GM21360 (cell line): ENCODE measurements around the gene TAPBPL.
A peak's percentile ranks its signal among the peaks of the same experiment; 100 is the strongest.
"Not testable (repeated sequence)": the region's sequence is repeated elsewhere in the genome, so short reads cannot be mapped to it uniquely, and the experiment has no call there.

ENCODE experiments used
- ATAC-seq: cut with Tn5 transposase; IDR thresholded peaks from one replicate; pipeline ENCODE4 v1.9.1; 2021; ENCODE audit warnings: mild to moderate bottlenecking, moderate library complexity; ENCODE audit not compliant: unreplicated experiment

The TAPBPL gene

DNA sequence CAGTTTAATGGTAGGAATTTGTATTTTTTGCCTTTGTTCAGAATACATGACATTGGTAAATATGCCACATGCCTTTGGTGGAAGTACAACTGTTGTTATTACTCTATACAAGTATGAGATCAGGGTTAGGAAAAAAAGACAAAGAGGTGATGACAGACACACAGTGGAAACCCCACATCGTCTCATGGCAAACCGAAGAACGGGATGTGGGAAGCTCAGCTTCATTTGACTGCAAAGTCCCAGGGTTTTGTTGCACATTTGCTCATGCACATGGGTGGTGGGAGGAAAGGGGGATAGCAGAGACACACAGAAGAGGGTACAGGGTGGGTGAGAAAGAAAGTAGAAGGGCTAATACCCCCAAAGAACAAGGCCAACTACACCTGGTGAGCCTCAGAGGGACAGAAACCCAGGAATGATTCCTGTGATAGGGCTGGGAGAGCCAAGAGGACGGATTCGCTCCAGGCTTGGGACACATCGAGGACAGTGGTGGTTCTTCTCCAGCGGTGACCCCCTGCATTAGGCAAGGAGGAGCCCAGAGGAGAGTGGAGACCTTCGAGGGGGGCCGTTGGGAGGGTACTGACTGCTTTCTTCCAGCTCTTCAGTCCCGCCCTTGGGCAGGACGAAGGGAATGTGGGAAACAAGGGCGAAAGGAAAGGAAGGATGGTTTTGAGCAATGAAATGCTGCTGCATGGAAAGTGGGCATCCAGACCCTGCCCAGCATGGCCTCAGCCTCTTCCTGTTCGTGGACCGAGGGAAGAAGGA lies 10.6 kb downstream of the TAPBPL start:
- no peak for ATAC-seq

DNA sequence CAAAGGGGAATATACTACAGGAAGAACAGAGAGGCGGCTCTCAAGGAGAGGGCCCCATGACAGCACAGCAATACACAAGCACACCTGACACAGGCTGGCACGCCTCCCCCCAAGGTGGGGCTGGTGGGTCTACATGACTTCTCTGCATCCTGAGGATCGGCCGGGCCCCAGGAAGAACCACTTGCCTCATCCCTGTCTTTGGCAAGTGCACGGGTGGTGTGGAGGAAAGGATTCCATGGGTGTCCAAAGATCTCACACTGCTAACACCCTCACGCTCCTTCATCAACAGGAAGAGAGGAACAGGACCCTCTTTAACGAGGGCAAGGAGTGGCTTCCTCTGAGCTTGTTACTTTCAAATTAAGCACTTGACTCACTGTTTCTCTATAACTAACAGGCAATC lies 11.4 kb downstream of the TAPBPL start:
- ATAC-seq = no peak

DNA sequence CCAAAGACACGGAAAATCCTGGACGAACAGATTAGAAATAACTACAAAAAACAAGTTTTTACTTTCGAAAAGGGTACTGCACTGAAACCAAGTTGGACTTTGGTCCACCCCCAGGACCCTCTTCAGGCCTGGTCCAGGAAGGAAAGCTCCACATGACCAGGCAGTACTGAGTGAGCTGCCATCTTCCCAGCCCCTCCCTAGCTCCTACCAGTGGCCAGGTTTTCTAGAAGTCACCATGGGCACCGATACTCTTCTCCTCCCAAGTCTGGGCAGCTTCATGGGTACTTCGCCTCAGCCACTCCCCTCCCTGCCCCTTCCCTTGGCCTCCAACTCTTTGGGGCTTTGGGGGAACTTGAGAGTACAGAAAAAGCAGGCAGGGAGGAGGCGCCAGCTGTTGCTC lies 12.0 kb downstream of the TAPBPL start:
- no peak for ATAC-seq

DNA sequence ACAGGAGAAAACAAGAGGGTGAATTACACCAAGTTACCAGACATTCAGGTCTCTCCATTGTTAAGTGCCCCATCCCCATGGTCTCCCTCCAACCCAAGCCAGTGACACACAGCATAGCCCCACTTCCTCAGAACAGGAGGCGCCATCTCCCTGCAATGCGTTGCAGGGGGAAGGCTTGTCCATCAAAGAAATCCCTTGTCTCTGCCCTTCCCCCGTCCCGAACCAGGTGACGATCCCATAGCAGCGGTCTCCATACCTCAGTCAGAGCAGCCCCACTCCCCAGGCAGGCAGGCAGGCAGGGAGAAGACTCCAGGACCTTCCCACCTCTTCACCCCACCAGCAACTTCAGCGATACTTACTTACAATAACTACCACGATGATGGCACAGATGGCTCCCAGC lies 12.7 kb downstream of the TAPBPL start:
- ATAC-seq = no peak

DNA sequence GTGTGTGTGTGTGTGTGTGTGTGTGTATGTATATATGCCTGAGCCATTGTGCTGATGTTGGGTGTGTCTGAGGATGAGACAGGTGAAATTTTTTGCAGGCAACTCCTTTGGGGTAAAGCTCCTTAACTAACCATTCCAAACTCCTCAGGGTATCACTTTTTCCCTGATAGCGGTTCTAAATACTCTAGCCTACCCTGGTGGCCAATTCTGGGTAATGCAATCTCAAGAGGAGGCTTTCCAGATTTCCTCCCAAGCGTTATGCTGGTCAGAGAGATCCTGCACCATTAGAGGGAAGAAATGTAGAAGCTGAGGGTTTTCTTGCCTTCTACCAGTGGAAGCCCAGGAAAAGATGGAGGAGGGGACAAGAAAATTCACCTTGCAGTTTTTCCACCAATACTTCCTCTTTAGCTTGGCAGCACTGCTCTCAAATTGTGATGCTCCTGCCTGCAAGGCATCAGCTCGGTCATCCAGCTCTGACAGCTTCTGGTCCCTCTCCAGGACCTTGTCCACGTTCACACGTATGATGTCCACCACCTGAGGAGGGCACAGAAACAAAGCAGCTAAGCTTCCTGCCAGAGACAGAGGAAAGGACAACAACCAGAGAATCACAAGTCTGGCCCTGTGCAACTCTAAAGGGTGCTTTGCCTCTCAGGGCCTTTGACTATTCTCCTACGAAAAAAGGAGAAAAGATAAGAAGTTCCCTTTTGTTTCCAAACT lies 13.8 kb downstream of the TAPBPL start:
- no peak for ATAC-seq

DNA sequence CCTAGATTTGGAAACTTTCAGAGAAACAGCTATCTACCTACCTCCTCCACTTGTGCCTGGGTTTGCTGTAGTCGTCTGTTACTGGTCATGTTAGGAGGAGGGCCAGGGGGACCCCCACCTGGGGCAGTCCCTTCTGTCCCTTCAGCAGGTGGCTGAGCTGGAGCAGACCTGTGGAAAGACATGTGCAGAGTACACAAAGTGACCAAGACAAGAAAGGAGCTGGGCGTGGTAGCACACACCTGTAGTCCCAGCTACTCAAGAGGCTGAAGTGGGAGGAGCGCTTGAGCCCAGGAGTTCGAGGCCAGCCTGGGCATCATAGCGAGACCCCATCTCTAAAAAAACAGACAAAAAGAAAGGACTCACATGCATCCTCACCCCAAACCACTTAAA lies 14.3 kb downstream of the TAPBPL start:
- ATAC-seq = no peak

DNA sequence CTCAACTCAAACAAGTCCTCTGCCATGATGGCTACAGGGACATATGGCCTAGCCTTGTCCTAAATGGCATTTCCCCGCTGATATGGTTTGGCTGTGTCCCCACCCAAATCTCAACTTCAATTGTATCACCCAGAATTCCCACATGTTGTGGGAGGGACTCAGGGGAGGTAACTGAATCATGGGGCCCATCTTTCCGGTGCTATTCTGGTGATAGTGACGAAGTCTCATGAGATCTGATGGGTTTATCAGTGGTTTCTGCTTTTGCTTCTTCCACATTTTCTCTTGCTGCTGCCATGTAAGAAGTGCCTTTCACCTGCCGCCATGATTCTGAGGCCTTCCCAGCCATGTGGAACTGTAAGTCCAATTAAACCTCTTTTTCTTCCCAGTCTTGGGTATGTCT lies 14.9 kb downstream of the TAPBPL start:
- not testable (repeated sequence) for ATAC-seq

DNA sequence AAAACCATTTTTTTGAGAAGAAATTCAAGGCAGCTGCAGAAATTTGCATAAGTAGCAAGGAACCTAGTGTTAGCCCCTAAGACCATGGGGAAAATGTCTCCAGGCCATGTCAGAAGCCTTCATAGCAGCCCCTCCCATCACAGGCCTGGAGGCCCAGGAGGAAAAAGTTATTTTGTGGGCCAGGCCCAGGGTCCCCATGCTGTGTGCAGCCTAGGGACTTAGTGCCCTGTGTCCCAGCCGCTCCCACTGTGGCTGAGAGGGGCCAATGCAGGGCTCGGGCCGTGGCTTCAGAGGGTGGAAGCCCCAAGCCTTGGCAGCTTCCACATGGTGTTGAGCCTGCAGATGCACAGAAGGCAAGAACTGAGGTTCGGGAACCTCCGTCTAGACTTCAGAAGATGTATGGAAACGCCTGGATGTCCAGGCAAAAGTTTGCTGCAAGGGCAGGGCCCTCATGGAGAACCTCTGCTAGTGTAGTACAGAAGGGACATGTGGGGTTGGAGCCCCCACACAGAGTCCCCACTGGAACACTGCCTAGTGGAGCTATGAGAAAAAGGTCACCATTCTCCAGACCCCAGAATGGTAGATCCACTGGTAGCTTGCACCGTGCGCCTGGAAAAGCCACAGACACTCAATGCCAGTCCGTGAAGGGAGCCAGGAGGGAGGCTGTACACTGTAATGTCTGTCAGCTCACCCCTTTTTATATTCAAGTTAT lies 15.9 kb downstream of the TAPBPL start:
- ATAC-seq = not testable (repeated sequence)

DNA sequence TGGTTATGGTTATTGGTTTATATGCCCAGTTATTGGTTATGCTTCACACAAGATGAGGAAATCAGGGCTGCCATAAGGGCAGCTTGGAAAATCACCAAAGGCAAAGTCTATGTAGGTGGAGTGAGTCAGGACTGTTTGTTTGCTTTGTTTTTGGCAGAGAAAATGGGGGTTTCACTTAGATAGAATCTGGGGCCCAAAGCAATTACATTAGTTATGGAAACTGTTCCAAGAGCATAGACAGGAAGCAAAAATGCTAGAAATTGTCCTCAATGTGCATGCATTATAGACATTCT lies 16.4 kb downstream of the TAPBPL start:
- no peak for ATAC-seq

DNA sequence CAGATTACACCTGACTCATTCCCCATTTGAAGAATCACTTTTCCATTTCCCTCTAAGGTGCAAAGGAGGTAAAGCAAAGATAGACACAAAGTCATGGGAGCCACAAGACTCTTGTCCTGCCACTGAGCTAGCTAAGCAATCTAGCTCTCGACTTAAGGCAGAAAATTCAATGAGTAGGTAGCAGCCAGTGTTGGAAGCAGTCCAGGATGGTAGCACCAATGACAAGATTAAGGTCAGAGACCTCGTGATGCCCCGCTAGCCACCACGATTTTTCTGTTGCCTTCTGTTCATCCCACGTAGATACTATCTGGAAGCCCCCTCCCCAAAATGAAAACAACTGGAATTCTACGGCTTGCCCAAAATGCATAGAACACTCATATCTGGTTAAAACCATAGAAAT lies 17.2 kb downstream of the TAPBPL start:
- no peak for ATAC-seq

DNA sequence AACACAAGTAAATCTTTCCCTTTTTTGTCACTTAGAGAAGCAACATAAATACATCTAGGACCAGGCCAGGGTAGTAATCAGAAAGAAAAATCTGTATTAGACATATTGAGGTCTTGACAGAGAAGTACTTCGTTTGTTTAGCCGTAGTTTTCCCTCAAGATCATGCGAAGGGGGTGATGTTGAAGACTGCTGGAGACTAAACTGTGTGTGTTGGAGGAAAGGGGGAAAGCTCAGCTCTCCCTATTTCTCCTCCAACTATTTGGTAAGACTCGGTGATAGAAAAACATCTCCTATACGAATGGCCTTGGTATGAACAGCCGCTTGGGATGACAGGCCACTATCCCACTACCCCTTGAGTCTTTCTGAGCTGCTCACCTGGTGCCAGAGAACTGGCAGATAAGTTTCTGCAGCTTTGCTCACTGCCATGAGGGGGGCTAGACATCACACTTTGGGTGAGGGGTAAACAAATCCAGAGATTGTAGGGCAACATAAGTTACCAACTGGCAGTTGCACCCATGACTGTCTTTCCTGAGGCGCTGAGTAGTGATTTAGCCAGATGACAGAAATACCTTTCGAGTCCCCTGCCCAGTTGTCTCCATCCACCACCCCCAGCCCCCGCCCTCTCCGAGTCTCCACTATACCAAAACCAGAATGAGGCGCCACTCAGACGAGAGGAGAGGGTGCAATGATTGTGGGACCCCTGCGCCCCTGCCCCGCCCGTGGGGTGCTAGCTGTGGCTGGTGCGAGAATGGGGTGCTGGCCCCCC lies 17.9 kb downstream of the TAPBPL start:
- no peak for ATAC-seq

DNA sequence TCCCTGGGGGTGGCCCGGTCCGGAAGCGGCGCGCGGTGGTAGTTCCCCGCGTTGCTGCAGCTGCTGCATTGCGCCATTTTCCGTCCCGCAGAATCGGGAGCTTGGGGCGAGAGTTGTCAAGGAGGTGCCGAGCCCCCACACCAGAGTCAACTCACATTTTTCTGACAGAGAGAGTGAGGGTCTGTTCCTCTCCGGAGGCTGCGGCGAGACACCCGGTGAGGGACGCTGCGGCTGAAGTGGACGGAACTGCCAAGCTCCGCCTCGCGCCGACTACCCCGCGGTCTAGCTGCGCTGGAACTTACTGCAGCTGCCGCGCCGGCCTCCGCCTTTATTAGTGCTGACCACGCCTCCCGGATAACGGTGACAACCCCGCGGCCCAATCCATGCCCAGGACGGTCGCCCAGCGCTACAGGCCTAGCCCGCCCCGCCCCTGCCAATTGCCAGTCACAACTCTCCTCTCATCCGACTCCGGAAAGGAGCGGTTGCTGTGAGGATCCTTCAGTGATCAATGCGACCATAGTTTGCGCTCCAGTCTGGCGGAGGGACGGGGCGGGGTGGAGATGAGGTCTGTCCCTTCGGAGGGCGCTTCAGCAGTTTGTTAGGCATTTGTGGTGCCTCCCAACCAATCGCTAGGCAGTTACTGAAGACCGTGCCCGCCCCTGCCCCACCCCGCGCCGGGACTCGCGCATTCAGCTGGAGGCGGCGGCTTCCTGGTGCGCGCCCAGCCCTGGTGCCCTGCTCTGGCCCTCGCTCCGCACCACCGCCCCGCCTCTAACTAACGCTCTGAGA lies 18.7 kb downstream of the TAPBPL start, which contains the start of gene VAMP1:
Gene VAMP1, minus strand, starts transcription at position 303 of the 789 bp plus-strand sequence. Its CDS starts 146 bp downstream, at position 157.
- peak; percentile 86 for ATAC-seq

DNA sequence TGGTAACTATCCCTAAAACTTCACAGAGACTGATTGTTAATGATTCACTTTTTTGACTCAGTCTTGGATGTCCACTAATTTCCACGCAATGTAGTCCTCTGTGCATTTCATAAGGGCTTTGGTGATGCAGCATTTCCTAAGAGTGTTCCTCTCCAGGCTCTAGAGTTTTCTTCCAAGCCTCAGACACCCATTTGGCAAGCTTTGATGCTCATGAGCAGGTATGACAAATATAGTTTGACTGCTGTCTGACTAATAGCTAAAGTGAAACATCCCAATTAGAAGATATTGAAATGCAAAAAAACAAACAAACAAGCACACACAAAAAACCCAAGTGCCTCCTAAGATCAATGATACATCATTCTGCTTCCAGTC lies 20.1 kb downstream of the TAPBPL start:
- ATAC-seq = no peak

DNA sequence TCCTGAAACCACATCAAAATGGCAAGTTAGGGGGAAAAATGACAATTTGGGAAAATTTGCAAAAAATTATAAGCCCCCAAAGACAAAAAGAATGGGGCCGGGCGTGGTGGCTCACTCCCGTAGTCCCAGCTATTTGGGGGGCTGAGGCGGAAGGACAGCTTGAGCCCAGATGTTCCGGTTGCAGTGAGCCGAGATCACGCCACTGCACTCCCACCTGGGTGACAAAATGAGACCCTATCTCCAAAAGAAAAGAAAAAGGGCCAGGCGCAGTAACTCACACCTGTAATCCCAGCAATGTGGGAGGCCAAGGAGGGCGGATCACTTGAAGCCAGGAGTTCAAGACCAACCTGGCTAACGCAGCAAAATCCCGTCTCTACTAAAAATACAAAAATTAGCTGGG lies 20.6 kb downstream of the TAPBPL start:
- no peak for ATAC-seq

DNA sequence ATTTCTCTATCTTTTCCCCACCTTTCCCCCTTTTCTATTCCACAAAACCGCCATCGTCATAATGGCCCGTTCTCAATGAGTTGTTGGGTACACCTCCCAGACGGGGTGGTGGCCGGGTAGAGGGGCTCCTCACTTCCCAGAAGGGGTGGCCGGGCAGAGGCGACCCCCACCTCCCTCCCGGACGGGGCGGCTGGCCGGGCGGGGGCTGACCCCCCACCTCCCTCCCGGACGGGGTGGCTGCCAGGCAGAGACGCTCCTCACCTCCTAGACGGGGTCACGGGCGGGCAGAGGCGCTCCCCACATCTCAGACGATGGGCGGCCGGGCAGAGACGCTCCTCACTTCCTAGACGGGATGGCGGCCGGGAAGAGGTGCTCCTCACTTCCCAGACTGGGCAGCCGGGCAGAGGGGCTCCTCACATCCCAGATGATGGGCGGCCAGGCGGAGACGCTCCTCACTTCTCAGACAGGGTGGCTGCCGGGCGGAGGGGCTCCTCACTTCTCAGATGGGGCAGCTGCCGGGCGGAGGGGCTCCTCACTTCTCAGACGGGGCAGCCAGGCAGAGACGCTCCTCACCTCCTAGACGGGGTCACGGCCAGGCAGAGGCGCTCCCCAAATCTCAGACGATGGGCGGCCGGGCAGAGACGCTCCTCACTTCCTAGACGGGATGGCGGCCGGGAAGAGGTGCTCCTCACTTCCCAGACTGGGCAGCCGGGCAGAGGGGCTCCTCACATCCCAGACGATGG lies 23.6 kb downstream of the TAPBPL start:
- ATAC-seq = not testable (repeated sequence)

DNA sequence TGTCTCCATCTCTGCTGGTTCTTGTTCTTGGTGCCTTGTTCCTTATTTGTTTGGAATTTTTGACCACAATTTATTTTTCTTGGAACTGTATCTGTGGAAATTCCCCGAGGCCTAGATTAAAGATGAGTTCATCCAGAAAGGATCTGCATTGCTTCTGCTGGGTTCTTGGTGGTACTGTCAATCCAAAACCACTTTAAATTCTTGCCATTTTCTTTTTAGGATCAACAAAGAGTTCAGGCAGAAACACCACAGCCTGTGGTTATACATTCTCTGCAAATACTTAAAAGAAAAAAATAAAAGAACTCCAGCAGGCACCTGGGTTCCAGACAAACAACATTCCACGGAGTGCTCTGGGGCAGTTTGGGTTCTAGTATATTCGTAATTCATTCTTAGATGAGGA lies 24.6 kb downstream of the TAPBPL start:
- ATAC-seq = no peak

DNA sequence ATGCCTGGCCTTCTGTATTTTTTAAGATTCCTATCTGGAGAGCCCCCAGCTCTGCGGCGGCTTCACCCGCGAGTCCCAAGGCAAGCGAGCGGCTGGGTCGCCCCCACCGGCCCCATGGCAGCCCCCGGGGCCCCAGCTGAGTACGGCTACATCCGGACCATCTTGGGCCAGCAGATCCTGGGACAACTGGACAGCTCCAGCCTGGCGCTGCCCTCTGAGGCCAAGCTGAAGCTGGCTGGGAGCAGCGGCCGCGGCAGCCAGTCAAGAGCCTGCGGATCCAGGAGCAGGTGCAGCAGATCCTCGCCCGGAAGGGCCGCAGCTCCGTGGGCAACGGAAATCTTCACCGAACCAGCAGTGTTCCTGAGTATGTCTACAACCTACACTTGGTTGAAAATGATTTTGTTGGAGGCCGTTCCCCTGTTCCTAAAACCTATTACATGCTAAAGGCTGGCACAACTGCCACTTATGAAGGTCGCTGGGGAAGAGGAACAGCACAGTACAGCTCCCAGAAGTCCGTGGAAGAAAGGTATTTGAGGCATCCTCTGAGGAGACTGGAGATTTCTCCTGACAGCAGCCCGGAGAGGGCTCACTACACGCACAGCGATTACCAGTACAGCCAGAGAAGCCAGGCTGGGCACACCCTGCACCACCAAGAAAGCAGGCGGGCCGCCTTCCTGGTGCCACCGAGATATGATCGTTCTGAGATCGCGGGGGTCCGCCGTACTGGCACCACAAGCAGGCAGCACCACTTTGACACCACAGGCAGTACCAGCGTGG lies 25.9 kb downstream of the TAPBPL start:
- not testable (repeated sequence) for ATAC-seq

DNA sequence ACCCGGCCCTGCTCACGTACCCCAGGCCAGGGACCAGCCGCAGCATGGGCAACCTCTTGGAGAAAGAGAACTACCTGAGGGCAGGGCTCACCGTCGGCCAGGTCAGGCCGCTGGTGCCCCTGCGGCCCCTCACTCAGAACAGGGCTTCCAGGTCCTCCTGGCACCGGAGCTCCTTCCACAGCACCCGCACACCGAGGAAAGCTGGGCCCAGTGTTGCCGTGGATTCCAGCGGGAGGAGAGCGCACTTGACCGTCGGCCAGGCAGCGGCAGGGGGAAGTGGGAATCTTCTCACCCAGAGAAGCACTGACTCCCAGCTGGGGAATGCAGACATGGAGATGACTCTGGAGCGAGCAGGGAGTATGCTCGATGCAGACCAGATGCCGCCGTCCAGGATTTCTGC lies 26.6 kb downstream of the TAPBPL start:
- ATAC-seq = no peak

DNA sequence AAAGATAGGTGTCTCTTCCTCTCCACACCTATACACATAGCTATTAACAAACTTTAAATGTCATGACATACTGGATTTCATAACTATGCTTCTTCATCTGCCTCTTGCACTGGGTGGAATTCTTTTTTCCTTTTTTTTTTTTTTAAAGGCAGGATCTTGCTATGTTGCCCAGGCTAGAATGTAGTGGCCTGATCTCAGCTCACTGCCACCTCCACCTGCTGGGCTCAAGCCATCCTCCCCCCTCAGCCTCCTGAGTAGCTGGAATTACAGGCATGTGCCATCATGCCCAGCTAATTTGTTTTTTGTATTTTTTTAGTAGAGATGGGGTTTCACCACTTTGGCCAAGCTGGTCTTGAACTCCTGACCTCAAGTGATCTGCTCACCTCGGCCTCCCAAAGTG lies 36.4 kb downstream of the TAPBPL start:
- ATAC-seq = no peak
